Activated CD4-positive, alpha-beta T cell treated with anti-CD3 and anti-CD28 coated beads, Interleukin-2, amount 50 U/mL, for 24 hours (primary cell): ENCODE measurements around the gene PRR36.

Experiments used
- DNase-seq, 2 donors: peaks; one replicate each; pipeline ENCODE4 v3.0.0-alpha.2; 2020; ENCODE audit warnings: low read depth in 1 of 2, low spot score in 1 of 2

PRR36 gene

DNA sequence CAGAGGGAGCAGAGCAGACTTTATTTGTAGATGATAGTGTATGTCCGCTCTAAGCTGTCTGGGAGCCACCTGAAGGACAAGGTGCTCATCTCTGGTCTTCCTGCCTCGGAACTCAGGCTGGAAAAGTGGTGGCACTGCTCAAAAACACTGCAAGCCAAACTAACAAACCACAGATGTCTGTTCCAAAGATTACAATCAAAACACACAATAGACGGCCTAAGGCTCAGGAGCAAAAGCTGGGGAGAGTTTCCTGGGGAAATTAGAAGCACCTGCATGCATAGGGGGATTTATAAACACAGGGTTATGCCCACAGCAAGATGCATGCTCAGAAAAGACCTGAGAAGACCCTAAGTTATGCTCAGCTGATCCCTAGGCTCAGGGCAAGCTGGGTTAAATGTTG lies 53.6 kb downstream of the PRR36 start:
- DNase-seq, result no peak

DNA sequence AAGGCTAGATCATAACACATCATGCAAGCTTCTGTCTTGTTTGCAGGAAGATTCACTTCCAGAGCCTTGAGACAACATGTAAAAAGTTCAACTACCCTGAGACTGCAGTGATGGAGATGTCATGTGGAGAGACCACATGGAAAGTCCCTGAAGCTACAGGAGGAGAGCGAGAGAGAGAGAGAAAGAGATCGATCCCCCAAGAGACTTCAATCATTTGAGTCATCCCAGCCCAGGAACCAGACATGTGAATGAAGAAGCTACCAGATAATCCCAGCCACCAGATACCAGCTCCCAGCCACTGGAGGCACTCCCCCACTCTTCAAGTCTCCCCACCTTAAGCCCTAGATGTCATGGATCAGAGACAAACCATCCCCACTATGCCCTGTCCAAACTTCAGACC lies 54.9 kb downstream of the PRR36 start:
- no peak for DNase-seq

DNA sequence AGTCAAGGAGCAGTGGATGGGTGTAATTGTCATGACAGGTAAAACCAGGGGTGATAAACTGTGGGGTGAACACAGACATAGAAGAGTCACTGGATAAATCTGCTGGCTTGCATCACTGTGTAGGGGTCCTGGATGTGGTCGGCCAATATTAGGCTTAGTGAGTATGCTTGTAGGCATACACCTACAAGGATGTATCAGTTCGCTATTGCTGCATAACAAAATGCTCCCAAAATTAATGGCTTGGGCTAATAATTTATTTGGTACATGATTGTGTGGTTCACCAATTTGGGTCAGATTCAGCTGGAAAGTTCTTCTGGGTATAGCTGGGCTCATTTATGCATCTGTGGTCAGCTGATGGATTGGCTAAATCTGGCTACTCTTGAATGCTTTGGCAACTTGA lies 55.4 kb downstream of the PRR36 start:
- no peak for DNase-seq
